Stimulated activated naive CD4-positive, alpha-beta T cell treated with Interleukin-2 at 50 U/mL for 16 hours (primary cell): ENCODE results near the gene LY6G6F.

Source experiments
- DNase-seq: peaks from one replicate; lab custom pipeline; 2025; lab: John Stamatoyannopoulos, UW

Gene LY6G6F

DNA sequence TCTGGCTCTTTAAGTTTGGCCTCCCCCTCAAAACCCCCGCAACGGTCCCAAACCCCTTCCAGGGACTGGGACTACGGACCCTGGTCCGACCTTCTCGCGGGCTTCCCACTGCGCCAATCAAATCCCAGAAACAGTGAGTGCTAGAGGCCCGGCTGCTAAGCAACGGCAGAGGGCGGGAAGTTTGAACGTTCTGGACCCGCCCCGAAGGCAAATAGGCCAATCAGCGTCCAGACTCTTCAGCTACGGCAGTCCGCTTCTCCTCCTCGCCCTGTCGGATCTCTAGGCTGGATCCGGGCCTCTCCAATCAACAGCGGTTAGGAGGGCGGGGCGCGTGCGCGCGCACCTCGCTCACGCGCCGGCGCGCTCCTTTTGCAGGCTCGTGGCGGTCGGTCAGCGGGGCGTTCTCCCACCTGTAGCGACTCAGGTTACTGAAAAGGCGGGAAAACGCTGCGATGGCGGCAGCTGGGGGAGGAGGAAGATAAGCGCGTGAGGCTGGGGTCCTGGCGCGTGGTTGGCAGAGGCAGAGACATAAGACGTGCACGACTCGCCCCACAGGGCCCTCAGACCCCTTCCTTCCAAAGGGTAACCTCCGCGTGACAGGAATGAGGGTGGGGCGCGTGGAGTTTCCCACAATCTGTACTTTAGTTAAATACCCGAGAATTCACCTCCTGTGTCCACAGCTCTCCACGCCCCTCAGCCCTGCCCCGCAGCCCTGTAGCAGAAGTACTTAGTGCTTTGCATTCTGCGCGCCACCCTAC, 33.2 kb downstream of the LY6G6F start, which contains the start of gene MSH5:
TSS of gene MSH5 (plus strand) at position 367 of the 758 bp plus-strand sequence. CDS start 462 bp downstream, outside the sequence.
- DNase-seq, result peak; percentile 95

DNA sequence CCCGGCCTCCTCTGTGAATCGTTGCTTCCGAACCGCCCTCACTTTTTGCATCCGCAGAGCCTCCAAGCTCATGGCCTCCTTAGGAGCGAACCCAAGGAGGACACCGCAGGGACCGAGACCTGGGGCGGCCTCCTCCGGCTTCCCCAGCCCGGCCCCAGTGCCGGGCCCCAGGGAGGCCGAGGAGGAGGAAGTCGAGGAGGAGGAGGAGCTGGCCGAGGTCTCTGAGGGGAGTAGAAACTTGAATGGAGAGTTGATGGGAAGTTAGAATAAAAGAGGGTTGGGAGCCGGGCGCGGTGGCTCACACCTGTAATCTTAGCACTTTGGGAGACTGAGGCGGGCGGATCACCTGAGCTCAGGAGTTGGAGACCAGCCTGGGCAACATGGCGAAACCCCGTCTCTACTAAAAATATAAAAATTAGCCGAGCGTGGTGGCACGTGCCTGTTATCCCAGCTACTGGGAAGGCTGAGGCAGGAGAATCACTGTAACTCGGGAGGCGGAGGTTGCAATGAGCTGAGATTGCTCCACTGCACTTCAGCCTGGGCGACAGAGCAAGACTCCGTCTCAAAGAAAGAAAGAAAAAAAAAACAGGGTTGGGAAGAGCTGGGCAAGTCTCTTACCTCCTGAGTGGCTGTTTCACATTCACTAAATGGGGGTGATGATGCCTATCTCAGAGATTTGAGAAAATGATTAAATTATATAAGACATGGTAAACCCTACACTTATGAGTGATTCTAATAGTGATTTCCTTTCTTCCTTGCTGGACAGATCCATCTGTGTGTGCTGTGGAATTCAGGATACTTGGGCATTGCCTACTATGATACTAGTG, 33.9 kb downstream of the LY6G6F start:
- no peak for DNase-seq

DNA sequence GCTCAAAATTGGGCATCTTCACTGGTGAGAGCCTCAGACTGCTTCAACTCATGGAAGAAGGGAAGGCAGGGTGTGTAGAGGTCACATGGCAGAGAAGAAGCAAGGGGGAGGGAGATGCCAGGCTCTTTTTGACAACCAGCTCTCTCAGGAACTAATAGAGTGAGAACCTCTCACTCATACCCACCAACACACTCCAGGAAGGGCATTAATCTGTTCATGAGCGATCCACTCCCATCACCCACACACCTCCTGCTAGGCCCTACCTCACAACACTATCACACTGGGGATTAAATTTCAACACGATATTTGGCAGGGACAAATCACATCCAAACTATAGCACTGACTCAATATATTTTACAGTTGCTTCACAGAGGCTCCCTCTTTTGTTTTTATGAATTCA, 35.1 kb downstream of the LY6G6F start:
- DNase-seq, result no peak

DNA sequence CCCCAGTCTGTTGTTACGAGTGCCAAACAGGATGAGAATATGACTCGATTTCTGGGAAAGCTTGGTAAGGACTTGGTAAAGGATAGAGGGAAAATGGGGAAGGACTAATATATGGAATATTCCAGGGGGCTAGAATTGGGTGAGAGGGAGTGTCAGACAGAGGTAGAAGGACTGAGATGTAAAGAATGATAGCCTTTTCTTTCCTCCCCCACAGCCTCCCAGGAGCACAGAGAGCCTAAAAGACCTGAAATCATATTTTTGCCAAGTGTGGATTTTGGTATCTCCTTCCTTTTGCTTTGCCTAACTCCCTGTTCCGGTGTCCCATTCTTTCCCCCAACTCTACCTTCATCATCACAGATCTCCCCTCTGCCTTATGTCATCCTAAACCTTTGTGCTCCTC, 36.2 kb downstream of the LY6G6F start:
- no peak for DNase-seq

DNA sequence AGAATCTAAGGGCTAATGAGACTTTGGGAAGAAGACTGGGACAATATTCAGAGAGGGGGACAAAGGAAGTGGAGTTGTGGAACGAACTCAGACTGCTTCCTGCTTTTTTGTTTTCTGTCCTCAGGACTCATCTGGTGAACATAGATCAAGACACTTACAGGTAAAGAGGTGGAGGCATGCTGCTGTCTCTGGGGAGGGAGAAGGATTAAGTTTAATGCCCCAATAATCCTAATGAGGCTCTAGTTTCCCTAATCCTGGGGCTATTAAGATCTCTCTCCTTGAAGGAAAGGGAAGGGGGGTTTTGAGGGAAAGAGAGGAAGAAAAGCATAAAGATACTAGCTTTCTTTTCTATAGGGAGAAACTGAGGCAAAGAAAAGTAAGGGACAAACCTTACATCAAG, 37.8 kb downstream of the LY6G6F start:
- DNase-seq, result no peak

DNA sequence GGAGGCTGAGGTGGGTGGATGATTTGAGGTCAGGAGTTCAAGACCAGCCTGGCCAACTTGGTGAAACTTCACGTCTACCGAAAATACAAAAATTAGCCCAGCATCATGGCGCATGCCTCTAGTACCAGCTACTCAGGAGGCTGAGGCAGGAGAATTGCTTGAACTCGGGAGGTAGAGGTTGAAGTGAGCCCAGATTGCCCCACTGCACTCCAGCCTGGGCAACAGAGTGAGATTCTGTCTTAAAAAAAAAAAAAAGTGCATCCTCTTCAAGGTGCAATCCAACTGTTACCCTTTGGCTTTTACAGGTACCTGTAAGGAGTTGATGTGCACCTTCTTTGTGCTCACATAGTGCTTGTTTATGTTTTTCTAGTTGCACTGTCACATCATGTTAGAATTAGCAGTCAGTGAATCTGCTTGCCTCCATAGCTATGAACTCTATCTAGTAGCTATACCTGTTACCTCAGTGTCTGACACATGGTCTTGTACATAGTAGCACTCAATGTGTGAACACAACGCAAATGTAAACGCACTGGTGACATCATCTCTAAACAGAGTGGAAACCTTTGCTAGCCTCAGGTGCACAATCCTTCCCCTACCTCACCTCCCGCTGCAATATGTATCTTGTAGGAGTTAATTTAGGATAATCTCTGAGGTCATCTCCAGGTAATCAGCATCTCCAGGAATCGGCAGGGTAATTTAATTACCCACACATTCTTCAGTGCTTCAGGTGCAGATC, 42.8 kb downstream of the LY6G6F start:
- no peak for DNase-seq

DNA sequence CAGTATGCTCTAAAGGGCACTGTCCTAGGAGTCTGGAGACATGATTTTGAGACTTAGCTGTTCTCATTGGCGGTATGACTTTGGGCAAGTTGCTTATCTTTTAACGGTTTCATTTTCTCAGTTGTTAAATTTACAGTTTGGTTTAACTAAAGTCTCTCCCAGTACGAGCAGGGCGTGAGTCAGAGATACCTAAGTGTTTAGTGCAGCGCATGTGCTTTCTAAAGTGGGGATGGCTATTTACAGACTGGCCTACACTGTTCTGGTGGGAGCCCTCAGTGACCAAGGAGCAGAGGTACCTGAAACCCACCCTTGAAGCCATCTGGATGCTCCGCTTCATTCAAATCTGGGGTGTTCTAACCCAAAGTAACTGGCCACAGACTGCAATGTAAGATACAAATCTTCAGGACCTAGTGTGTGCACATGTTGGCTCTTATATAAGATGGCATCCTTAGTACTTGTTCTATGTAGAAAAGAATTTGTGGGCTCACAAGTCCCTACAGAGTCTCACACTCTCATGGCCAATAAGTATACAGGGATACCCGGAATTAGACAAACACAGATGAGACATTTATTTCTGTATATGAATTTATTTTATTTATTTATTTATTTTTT, 43.9 kb downstream of the LY6G6F start:
- DNase-seq, result no peak

DNA sequence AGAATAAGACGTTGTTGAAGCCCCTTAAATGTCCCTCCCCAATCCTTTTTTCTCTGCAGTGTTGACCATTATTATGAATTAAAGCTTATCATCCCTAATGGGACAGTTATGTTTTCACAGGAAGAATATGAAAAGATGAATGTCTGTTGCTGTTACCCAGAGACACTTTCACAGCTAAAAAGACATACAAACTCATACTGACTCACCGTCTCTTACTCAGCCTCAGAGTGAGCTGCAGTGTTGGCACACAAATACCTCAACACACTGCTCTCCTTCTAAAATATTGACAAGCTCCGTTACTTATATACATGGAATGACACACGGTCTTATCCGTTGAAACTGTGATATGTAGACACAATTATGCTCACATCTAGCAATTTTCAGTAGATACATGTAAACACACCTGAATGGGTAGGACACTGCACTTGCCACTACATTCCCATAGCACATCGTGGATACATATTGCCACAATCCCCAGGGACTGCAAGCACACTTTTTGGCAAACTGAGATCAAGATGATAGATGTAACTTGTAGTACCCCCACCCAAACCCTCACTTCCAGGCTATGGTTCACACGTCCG, 46.2 kb downstream of the LY6G6F start:
- DNase-seq, result no peak

DNA sequence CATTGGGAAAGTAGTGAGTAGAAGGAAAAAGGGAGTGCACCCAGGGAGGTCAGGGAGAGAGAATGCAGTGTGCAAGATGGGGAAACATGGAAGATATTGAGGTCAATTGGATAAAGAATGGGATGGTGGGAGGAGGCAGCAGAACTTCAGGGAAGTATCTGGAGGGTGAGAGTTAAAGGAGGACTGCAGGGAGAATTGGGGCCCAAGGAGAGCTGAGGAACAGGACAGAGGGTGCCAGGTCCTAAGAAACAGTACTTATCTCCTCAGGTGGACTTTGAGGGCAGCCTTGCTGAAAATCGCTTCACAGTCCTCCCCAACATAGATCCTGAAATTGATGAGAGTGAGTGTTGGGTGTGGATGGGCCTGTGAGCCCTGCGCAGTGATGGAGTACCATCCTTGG, 51.6 kb downstream of the LY6G6F start:
- no peak for DNase-seq
